Uterus (tissue), 4 donors: ENCODE results near the gene CENPU. TPM values are rescaled to one million over a fixed set of nuclear protein-coding genes. Genes with fewer than 3 reads are reported as not detected.

Experiments
- DNase-seq, 2 donors: peaks; one replicate each; pipeline ENCODE4 v3.0.0-alpha.2; 2019 to 2020
- H3K27ac ChIP-seq, 2 donors: fragments of 200-600 bp; sonication (generic); 1 replicate in 1 of 2; 2 replicates in 1 of 2; pipeline ENCODE4 v1.5.1; 2016 to 2018
- H3K27me3 ChIP-seq, 2 donors: fragments of 200-600 bp; sonication (generic); one replicate each; pipeline ENCODE4 v1.5.1; 2018 to 2019; ENCODE audit warnings: control low read depth in 1 of 2
- H3K36me3 ChIP-seq, 2 donors: fragments of 200-600 bp; sonication (generic); one replicate each; pipeline ENCODE4 v1.5.1; 2019; ENCODE audit warnings: control low read depth in 1 of 2
- H3K4me1 ChIP-seq, 2 donors: fragments of 200-600 bp; sonication (generic); one replicate each; pipeline ENCODE4 v1.5.1; 2018 to 2019; ENCODE audit warnings: control low read depth in 1 of 2
- H3K4me3 ChIP-seq, 2 donors: fragments of 200-600 bp; sonication (generic); 1 replicate in 1 of 2; 2 replicates in 1 of 2; pipeline ENCODE4 v1.5.1; 2018 to 2019; ENCODE audit warnings: mild to moderate bottlenecking in 1 of 2
- H3K9me3 ChIP-seq, 2 donors: fragments of 200-600 bp; sonication (generic); one replicate each; pipeline ENCODE4 v1.5.1; 2019; ENCODE audit warnings: control low read depth in 1 of 2
- CTCF ChIP-seq, 4 experiments: fragments of 200-600 bp in 2 of 4; fragments of 450-650 bp in 2 of 4; sonication (generic) in 2 of 4; IDR thresholded peaks; one replicate each; pipeline ENCODE4 v1.5.1; 2016 to 2019; ENCODE audit warnings: antibody characterized with exemption in 4 of 4, mild to moderate bottlenecking in 2 of 4, moderate library complexity in 1 of 4
- POLR2A ChIP-seq, 2 donors: fragments of 450-650 bp; IDR thresholded peaks; one replicate each; pipeline ENCODE4 v1.6.1; 2016; ENCODE audit warnings: antibody characterized with exemption in 2 of 2, mild to moderate bottlenecking in 1 of 2, moderate library complexity in 1 of 2
- intact Hi-C: fragments of 100-400 bp; cut with DNase I; formaldehyde crosslinking; loops from one replicate; pipeline ENCODE4 v1.15.1; 2023; ENCODE audit warnings: low total_unique reads
- total RNA-seq, 4 donors: library from RNA; depleted of rRNA in 3 of 4; stranded (reverse); fragments of >200 nt in 3 of 4; gene quantifications; one replicate each; pipeline versions ENCODE4 v1.1.0 to v1.2.4, GENCODE V29; 2014 to 2023
- donor health status: DM: yes; HTN: yes; CAD: no.

The CENPU gene
- total RNA-seq, 4 donors from 2014 or later = 1.9 to 30.5 TPM; not detected in 2

DNA sequence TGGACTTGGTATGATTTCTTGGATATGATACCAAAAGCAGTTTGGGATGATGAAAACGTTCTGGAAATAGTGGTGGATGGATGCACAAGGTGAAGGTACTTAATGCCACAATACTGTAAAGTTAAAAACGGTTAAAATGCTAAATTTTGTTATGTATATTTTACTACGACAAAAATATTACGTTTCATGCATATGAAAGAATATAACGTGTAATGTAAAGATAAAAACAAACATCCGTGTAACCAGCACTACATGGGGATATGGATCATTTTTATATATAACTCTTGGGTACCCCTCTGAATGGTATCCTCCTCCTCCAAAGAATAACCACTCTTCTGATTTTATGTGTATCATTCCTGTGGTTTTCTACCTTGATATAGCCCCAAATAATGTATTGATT lies 862 bp upstream of the CENPU start:
- H3K4me3 ChIP-seq = peak overlapping the region in 1 of 2 donors; percentile 60
- TF ChIP-seq CTCF (IDR thresholded peaks at IDR 0.05) = no peak
- TF ChIP-seq POLR2A (IDR thresholded peaks at IDR 0.05) = no peak
- intact Hi-C loops = no loop called here
- no peak overlapping the region for H3K27ac ChIP-seq
- H3K4me1 ChIP-seq = no peaks in the 10 kb centered on the region
- DNase-seq = no peak
- H3K36me3 ChIP-seq = no peaks in the 10 kb centered on the region
- H3K27me3 ChIP-seq = peaks cover 0 to 2% of the 10 kb centered on the region in 2 donors
- no peaks in the 10 kb centered on the region for H3K9me3 ChIP-seq

GRCh38 chr4:184732126-184732525 lies 1.8 kb downstream of the CENPU start:
- no peak for DNase-seq
- Histone ChIP-seq H3K4me3 (no peak overlapping the region), H3K36me3 (no peaks in the 10 kb centered on the region), H3K27me3 (peaks cover 0 to 2% of the 10 kb centered on the region in 2 donors), H3K4me1 (no peaks in the 10 kb centered on the region), H3K27ac (no peak overlapping the region), H3K9me3 (no peaks in the 10 kb centered on the region)
- TF ChIP-seq CTCF (IDR thresholded peaks at IDR 0.05) (no peak), POLR2A (IDR thresholded peaks at IDR 0.05) (no peak)
- intact Hi-C loops = no loop called here

DNA sequence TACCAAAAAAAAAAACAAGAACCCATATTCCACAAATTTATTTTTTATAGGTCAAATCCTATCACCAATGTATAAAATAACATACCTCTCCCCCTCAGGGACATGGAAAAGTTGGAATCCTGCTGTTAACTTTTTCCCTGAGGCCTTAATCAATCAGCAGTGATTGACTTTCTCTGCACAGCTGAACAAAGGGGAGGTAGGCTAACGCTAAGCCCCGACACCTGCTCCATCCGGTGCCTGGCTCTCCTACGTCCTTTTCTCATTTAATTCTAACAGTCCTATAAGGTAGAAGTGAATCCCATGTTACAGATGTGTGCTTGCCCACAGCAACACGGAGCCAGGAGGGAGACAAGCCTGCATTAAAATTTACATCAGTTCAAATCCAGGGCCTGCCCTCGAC lies 2.8 kb downstream of the CENPU start:
- no peaks in the 10 kb centered on the region for H3K36me3 ChIP-seq
- H3K9me3 ChIP-seq = no peaks in the 10 kb centered on the region
- H3K4me3 ChIP-seq = no peak overlapping the region
- DNase-seq = no peak
- no peaks in the 10 kb centered on the region for H3K4me1 ChIP-seq
- no peak for TF ChIP-seq CTCF (IDR thresholded peaks at IDR 0.05)
- TF ChIP-seq POLR2A (IDR thresholded peaks at IDR 0.05) = no peak
- H3K27me3 ChIP-seq = peaks cover 0 to 2% of the 10 kb centered on the region in 2 donors
- no peak overlapping the region for H3K27ac ChIP-seq
- intact Hi-C loops = no loop called here

- no peak for DNase-seq
- H3K27me3 ChIP-seq = peaks cover 0 to 2% of the 10 kb centered on the region in 2 donors
- TF ChIP-seq POLR2A (IDR thresholded peaks at IDR 0.05) = no peak
- TF ChIP-seq CTCF (IDR thresholded peaks at IDR 0.05) = no peak
- H3K9me3 ChIP-seq = no peaks in the 10 kb centered on the region
- no peak overlapping the region for H3K27ac ChIP-seq
- H3K4me1 ChIP-seq = no peaks in the 10 kb centered on the region
- H3K4me3 ChIP-seq = no peak overlapping the region
- intact Hi-C loops = no loop called here
- H3K36me3 ChIP-seq = no peaks in the 10 kb centered on the region
Observed at GRCh38 chr4:184729946-184730345, 4.0 kb downstream of the CENPU start.

GRCh38 chr4:184728858-184729257 lies 5.0 kb downstream of the CENPU start:
- H3K36me3 ChIP-seq = no peaks in the 10 kb centered on the region
- no peak overlapping the region for H3K27ac ChIP-seq
- H3K27me3 ChIP-seq = no peaks in the 10 kb centered on the region
- no peak for TF ChIP-seq POLR2A (IDR thresholded peaks at IDR 0.05)
- no peak for TF ChIP-seq CTCF (IDR thresholded peaks at IDR 0.05)
- no peak for DNase-seq
- no peak overlapping the region for H3K4me3 ChIP-seq
- intact Hi-C loops = no loop called here
- H3K9me3 ChIP-seq = no peaks in the 10 kb centered on the region
- H3K4me1 ChIP-seq = no peaks in the 10 kb centered on the region
